H1 (cell line): Measurements from ENCODE around the gene GAK. TPM values are rescaled to one million over a fixed set of nuclear protein-coding genes. Genes with fewer than 3 reads are reported as not detected.

Experiments
- CTCF ChIA-PET: fragments of 300-600 bp; sonication (Branson Sonifier 250); formaldehyde crosslinking; loops from one replicate; lab custom pipeline; 2021; ENCODE audit not compliant: partially characterized antibody; lab: Charles Lee
- POLR2A ChIA-PET: fragments of 300-600 bp; sonication (Branson Sonifier 250); formaldehyde crosslinking; loops from one replicate; lab custom pipeline; 2021; ENCODE audit warnings: inconsistent platforms; ENCODE audit not compliant: partially characterized antibody; lab: Charles Lee
- DNase-seq, 2 experiments: peaks; one replicate each; pipeline versions ENCODE4 v3.0.0 to v3.0.0-alpha.2; 2010 to 2022; ENCODE audit warnings: low spot score in 2 of 2, low read depth in 1 of 2, mixed read lengths in 1 of 2
- FAIRE-seq: peaks from 2 replicates; lab custom pipeline; 2011; peaks lifted over from hg19 to GRCh38; lab: Jason Lieb, UNC
- H2AFZ ChIP-seq: 2 replicates; pipeline ENCODE4 v1.8.1; 2012; ENCODE audit warnings: low read length, inconsistent platforms
- H2AK5ac ChIP-seq: 2 replicates; pipeline ENCODE4 v1.6.1; 2013; ENCODE audit warnings: low read depth, low read length
- H2BK120ac ChIP-seq: replicated peaks from 2 replicates; pipeline ENCODE3; 2013; ENCODE audit warnings: low read depth, low read length, inconsistent platforms
- H2BK12ac ChIP-seq: 2 replicates; pipeline ENCODE4 v1.6.1; 2013; ENCODE audit warnings: low read depth, low read length
- H2BK15ac ChIP-seq: 2 replicates; pipeline ENCODE4 v1.6.1; 2013; ENCODE audit warnings: low read length
- H2BK20ac ChIP-seq: 2 replicates; pipeline ENCODE4 v1.6.1; 2013; ENCODE audit warnings: low read length
- H2BK5ac ChIP-seq: 2 replicates; pipeline ENCODE4 v1.6.1; 2013; ENCODE audit warnings: low read depth, low read length
- H3K14ac ChIP-seq: 2 replicates; pipeline ENCODE4 v1.6.1; 2013; ENCODE audit warnings: inconsistent platforms; ENCODE audit not compliant: insufficient read length
- H3K18ac ChIP-seq: 2 replicates; pipeline ENCODE4 v1.6.1; 2013; ENCODE audit warnings: low read length; ENCODE audit errors: extremely low read depth
- H3K23ac ChIP-seq: 2 replicates; pipeline ENCODE4 v1.6.1; 2013; ENCODE audit warnings: inconsistent platforms; ENCODE audit not compliant: insufficient read length
- H3K23me2 ChIP-seq: 2 replicates; pipeline ENCODE4 v1.6.1; 2013; ENCODE audit warnings: low read depth, low read length
- H3K27ac ChIP-seq: 2 replicates; pipeline ENCODE4 v1.6.1; 2011; ENCODE audit warnings: low read depth, low read length, inconsistent platforms
- H3K27me3 ChIP-seq, 4 experiments: replicated peaks in 1 of 4; 1 replicate in 1 of 4; 2 replicates in 3 of 4; pipeline versions ENCODE4 v1.6.1 to v1.8.1; 2011 to 2013; ENCODE audit warnings: low read length in 3 of 4, mild to moderate bottlenecking in 3 of 4, inconsistent platforms in 2 of 4, mixed read lengths in 2 of 4, moderate library complexity in 1 of 4; ENCODE audit not compliant: control insufficient read depth in 3 of 4, insufficient read depth in 3 of 4; ENCODE audit errors: extremely low read depth in 1 of 4
- H3K36me3 ChIP-seq, 4 experiments: 2 replicates each; pipeline versions ENCODE4 v1.6.1 to v1.8.1; 2011 to 2013; ENCODE audit warnings: mild to moderate bottlenecking in 4 of 4, low read length in 3 of 4, moderate library complexity in 2 of 4, control low read depth in 1 of 4, inconsistent platforms in 1 of 4; ENCODE audit not compliant: insufficient read depth in 4 of 4, control insufficient read depth in 2 of 4
- H3K4ac ChIP-seq: replicated peaks from 2 replicates; pipeline ENCODE3; 2013; ENCODE audit warnings: low read length, low read depth, mixed read lengths, inconsistent platforms; ENCODE audit not compliant: insufficient read length
- H3K4me1 ChIP-seq, 4 experiments: replicated peaks in 1 of 4; 1 replicate in 1 of 4; 2 replicates in 3 of 4; pipeline versions ENCODE4 v1.6.1 to v1.8.1; 2011 to 2013; ENCODE audit warnings: low read length in 3 of 4, inconsistent platforms in 2 of 4, mixed read lengths in 1 of 4; ENCODE audit not compliant: insufficient read depth in 4 of 4, control insufficient read depth in 3 of 4
- H3K4me2 ChIP-seq, 2 experiments: 2 replicates each; pipeline versions ENCODE4 v1.6.1 to v1.8.1; 2011 to 2013; ENCODE audit warnings: low read depth in 2 of 2, low read length in 2 of 2, control low read depth in 1 of 2, inconsistent platforms in 1 of 2, mild to moderate bottlenecking in 1 of 2; ENCODE audit not compliant: insufficient read depth in 1 of 2
- H3K4me3 ChIP-seq, 4 experiments: fragments of 200-600, 300-600 bp in 1 of 4; sonication (generic), shearing (Covaris generic), sonication (Bioruptor Twin) in 1 of 4; 2 replicates each; pipeline versions ENCODE4 v1.5.1 to v1.8.1; 2011 to 2016; ENCODE audit warnings: low read length in 4 of 4, low read depth in 3 of 4, control low read depth in 2 of 4, inconsistent platforms in 2 of 4, mild to moderate bottlenecking in 2 of 4, mixed read lengths in 1 of 4, moderate library complexity in 1 of 4; ENCODE audit not compliant: insufficient read depth in 2 of 4; ENCODE audit errors: extremely low read depth in 1 of 4
- H3K56ac ChIP-seq: replicated peaks from 2 replicates; pipeline ENCODE3; 2013; ENCODE audit warnings: low read depth, mild to moderate bottlenecking, mixed read lengths, low read length, inconsistent platforms; ENCODE audit not compliant: insufficient read length
- H3K79me1 ChIP-seq: 2 replicates; pipeline ENCODE4 v1.6.1; 2013; ENCODE audit warnings: low read depth, low read length, control low read depth
- H3K79me2 ChIP-seq, 2 experiments: 2 replicates each; pipeline versions ENCODE4 v1.6.1 to v1.8.1; 2012 to 2013; ENCODE audit warnings: low read length in 2 of 2, mild to moderate bottlenecking in 2 of 2, inconsistent platforms in 1 of 2; ENCODE audit not compliant: insufficient read depth in 2 of 2, control insufficient read depth in 1 of 2
- H3K9ac ChIP-seq, 4 experiments: replicated peaks in 1 of 4; 1 replicate in 1 of 4; 2 replicates in 3 of 4; pipeline versions ENCODE4 v1.6.1 to v1.8.1; 2011 to 2013; ENCODE audit warnings: low read depth in 3 of 4, low read length in 3 of 4, control low read depth in 2 of 4, mild to moderate bottlenecking in 2 of 4, moderate library complexity in 2 of 4, inconsistent platforms in 1 of 4; ENCODE audit errors: extremely low read depth in 1 of 4
- H3K9me3 ChIP-seq, 2 experiments: 2 replicates each; pipeline versions ENCODE4 v1.6.1 to v1.8.1; 2012 to 2013; ENCODE audit warnings: mild to moderate bottlenecking in 2 of 2, moderate library complexity in 2 of 2, control low read depth in 1 of 2, inconsistent platforms in 1 of 2, low read depth in 1 of 2, low read length in 1 of 2, mixed read lengths in 1 of 2; ENCODE audit not compliant: insufficient read depth in 2 of 2
- H4K20me1 ChIP-seq, 2 experiments: replicated peaks in 1 of 2; 2 replicates each; pipeline versions ENCODE3 to v1.8.1; 2011 to 2013; ENCODE audit warnings: inconsistent platforms in 2 of 2, low read length in 2 of 2, mild to moderate bottlenecking in 1 of 2; ENCODE audit not compliant: insufficient read depth in 2 of 2, control insufficient read depth in 1 of 2
- H4K5ac ChIP-seq: 2 replicates; pipeline ENCODE4 v1.6.1; 2013; ENCODE audit warnings: low read length, low read depth, mixed read lengths, inconsistent platforms; ENCODE audit not compliant: insufficient read length
- H4K8ac ChIP-seq: 2 replicates; pipeline ENCODE4 v1.8.0; 2013; ENCODE audit warnings: mild to moderate bottlenecking, moderate library complexity, low read length, inconsistent platforms; ENCODE audit not compliant: insufficient read depth; ENCODE audit errors: extremely low read depth
- H4K91ac ChIP-seq: replicated peaks from 2 replicates; pipeline ENCODE3; 2013; ENCODE audit warnings: low read length, mixed read lengths, inconsistent platforms; ENCODE audit not compliant: insufficient read length
- BCL11A ChIP-seq, 2 experiments: IDR thresholded peaks; one replicate each; pipeline ENCODE4 v1.6.1; 2011; ENCODE audit warnings: low read depth in 2 of 2, low read length in 2 of 2, mild to moderate bottlenecking in 2 of 2
- JUND ChIP-seq: IDR thresholded peaks from 2 replicates; pipeline ENCODE4 v1.6.1; 2011; ENCODE audit warnings: mild to moderate bottlenecking, improper control_type of control experiment, low read length
- POLR2A ChIP-seq, 2 experiments: IDR thresholded peaks; 1 replicate in 1 of 2; 2 replicates in 1 of 2; pipeline ENCODE4 v1.6.1; 2011; ENCODE audit warnings: low read depth in 2 of 2, low read length in 2 of 2, mild to moderate bottlenecking in 2 of 2; ENCODE audit errors: control extremely low read depth in 1 of 2
- TCF12 ChIP-seq: IDR thresholded peaks from 2 replicates; pipeline ENCODE4 v1.6.1; 2011; ENCODE audit warnings: low read depth, mild to moderate bottlenecking, low read length
- WGBS, 2 experiments: shearing (Covaris generic) in 1 of 2; methylation state at CpG; one replicate each; pipeline versions ENCODE4 v1.1.6 to v1.1.7; 2013 to 2015; ENCODE audit warnings: low lambda C conversion rate in 2 of 2, mixed read lengths in 2 of 2, inconsistent platforms in 1 of 2, low coverage in 1 of 2, missing lambda C conversion rate in 1 of 2; ENCODE audit not compliant: insufficient replicate concordance in 2 of 2, insufficient coverage in 1 of 2, insufficient read length in 1 of 2; ENCODE audit errors: extremely low coverage in 1 of 2, missing lambda C conversion rate in 1 of 2; 5-methylcytosine and 5-hydroxymethylcytosine counted together
- polyA plus RNA-seq, 7 experiments: library from polyadenylated mRNA; depleted of rRNA in 3 of 7; stranded (reverse) in 5 of 7; unstranded in 2 of 7; fragments of >200 nt in 5 of 7; fragments of 200-250 nt in 2 of 7; gene quantifications; 1 replicate in 5 of 7; 2 replicates in 1 of 7; 4 replicates in 1 of 7; pipeline versions ENCODE4 v1.2.1 to v1.2.3, GENCODE V29; 2011 to 2013; ENCODE audit warnings: missing spikeins in 2 of 7, mixed read lengths in 2 of 7
- total RNA-seq: library from RNA; stranded (reverse); fragmentation: NEBNext Ultra II Directional; extraction: Animal tissue kit (Norgen Biotek cat#: 25700); gene quantifications from 2 replicates; pipeline ENCODE4 v1.2.1, GENCODE V29; 2021
- TF ChIP-seq, protein P1 (sequence below): IDR thresholded peaks from 2 replicates; pipeline ENCODE4 v1.6.1; 2011; ENCODE audit warnings: low read depth, mild to moderate bottlenecking, low read length; ENCODE audit not compliant: insufficient read depth

The GAK gene
- total and polyA plus RNA-seq, 2 of the 8 experiments (the other 6 are each of a cell fraction or from before 2014, with no cell fraction given): 31.5 to 70.8 TPM

DNA sequence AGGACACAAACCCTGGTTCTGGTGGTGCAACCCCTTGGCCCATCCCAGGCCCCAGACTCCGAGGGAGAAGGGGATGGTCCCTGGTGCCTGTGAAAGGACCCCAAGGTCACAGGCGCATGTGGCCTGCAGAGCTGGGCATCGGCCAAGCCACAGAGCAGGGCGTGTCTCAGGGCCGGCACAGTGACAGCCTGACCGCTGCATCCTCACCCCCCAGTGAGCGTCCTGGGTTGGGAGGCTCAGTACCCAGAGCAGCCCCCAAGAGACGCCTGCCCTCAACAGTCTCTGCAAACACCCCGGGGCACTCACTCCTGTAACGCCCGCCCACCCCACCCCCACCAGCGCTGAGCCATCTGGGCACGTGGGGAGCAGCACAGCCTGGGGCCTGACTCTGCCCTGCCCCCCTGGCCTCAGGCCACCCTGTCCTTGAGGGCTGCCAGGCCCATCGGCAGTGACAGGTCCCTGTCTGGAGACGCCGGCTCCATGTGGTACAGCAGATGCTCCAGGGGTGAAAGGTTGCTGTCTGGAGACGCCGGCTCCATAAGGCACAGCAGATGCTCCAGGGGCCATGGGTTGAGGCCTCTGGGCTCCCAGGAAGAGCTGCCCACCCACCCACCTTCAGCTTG lies 81.7 kb downstream of the GAK start:
- Histone ChIP-seq H2BK15ac (no peak overlapping the region), H2AFZ (no peak overlapping the region), H3K4me3 (no peak overlapping the region), H2AK5ac (no peak overlapping the region), H2BK20ac (no peak overlapping the region), H3K56ac (no peak overlapping the region), H2BK120ac (no peak overlapping the region), H3K27ac (no peak overlapping the region), H4K91ac (no peak overlapping the region), H3K27me3 (no peaks in the 10 kb centered on the region), H3K79me1 (no peaks in the 10 kb centered on the region; the same call in 1 of the 2 replicates), H4K20me1 (peaks cover 0 to 9% of the 10 kb centered on the region in 2 experiments), H3K9ac (no peak overlapping the region), H3K14ac (no peak overlapping the region), H3K4me2 (no peak overlapping the region), H3K23ac (no peak overlapping the region), H3K18ac (no peak overlapping the region), H3K23me2 (no peaks in the 10 kb centered on the region), H4K5ac (no peak overlapping the region), H2BK5ac (no peak overlapping the region), H4K8ac (no peak overlapping the region), H3K4ac (no peak overlapping the region), H3K4me1 (no peaks in the 10 kb centered on the region), H3K9me3 (no peaks in the 10 kb centered on the region), H2BK12ac (no peak overlapping the region), H3K36me3 (peaks cover 0 to 4% (median 2%) of the 10 kb centered on the region in 4 experiments; a peak in 4 of 8 replicates), H3K79me2 (no peaks in the 10 kb centered on the region)
- 94% methylated on average over 10 of the region's 18 CpGs; no CpG with 5 or more reads in 1 of the 2 experiments for WGBS, 2 experiments
- DNase-seq: no peak
- POLR2A ChIA-PET: interaction anchor here (1.2 kb wide), 1 partner anchor 84 kb away, joined by 3 read pairs; no protein-coding TSS in a partner anchor
- no peak for FAIRE-seq
- CTCF ChIA-PET: interaction anchor here (0.8 to 2.2 kb wide), 2 partner anchors 21 to 22 kb away, joined by 3 to 6 read pairs; no protein-coding TSS in a partner anchor
- TF ChIP-seq JUND (no peak), POLR2A (IDR thresholded peaks at IDR 0.05; ENCODE audit: control extremely low read depth in 1 of 2, low read depth in 2 of 2, low read length in 2 of 2) (no peak), BCL11A (IDR thresholded peaks at IDR 0.05; ENCODE audit: low read depth in 2 of 2, low read length in 2 of 2) (no peak), TCF12 (no peak)
- TF ChIP-seq, protein P1, sequence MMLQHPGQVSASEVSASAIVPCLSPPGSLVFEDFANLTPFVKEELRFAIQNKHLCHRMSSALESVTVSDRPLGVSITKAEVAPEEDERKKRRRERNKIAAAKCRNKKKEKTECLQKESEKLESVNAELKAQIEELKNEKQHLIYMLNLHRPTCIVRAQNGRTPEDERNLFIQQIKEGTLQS: no peak
